Mesenchymal stem cell (in vitro differentiated cells and primary cell): ENCODE data around the gene MROH2A.

Experiments
- DNase-seq: peaks from one replicate; pipeline ENCODE4 v3.0.0-alpha.2; 2013
- H2AFZ ChIP-seq: one replicate; pipeline ENCODE4 v1.6.1; 2013; ENCODE audit warnings: low read depth, mild to moderate bottlenecking, control low read depth, inconsistent platforms, low read length, moderate library complexity
- H2AK5ac ChIP-seq: 2 replicates; pipeline ENCODE4 v1.6.1; 2013; ENCODE audit warnings: low read length, moderate library complexity, mild to moderate bottlenecking, inconsistent platforms; ENCODE audit not compliant: severe bottlenecking
- H2BK120ac ChIP-seq: one replicate; pipeline ENCODE4 v1.6.1; 2013; ENCODE audit warnings: low read depth, mild to moderate bottlenecking, inconsistent platforms, low read length, moderate library complexity
- H2BK12ac ChIP-seq, 2 experiments: one replicate each; pipeline ENCODE4 v1.6.1; 2013; ENCODE audit warnings: inconsistent platforms in 2 of 2, low read length in 2 of 2, mild to moderate bottlenecking in 2 of 2, moderate library complexity in 2 of 2, control low read depth in 1 of 2
- H2BK15ac ChIP-seq: one replicate; pipeline ENCODE4 v1.6.1; 2013; ENCODE audit warnings: mild to moderate bottlenecking, low read depth, inconsistent platforms; ENCODE audit not compliant: poor library complexity, severe bottlenecking
- H2BK5ac ChIP-seq: 2 replicates; pipeline ENCODE4 v1.6.1; 2013; ENCODE audit warnings: low read depth, mild to moderate bottlenecking, low read length, control low read depth, inconsistent platforms; ENCODE audit not compliant: poor library complexity, severe bottlenecking
- H3K14ac ChIP-seq, 2 experiments: one replicate each; pipeline ENCODE4 v1.6.1; 2013; ENCODE audit warnings: inconsistent platforms in 2 of 2, low read length in 2 of 2, control low read depth in 1 of 2, mild to moderate bottlenecking in 1 of 2, moderate library complexity in 1 of 2
- H3K18ac ChIP-seq, 2 experiments: one replicate each; pipeline ENCODE4 v1.6.1; 2013; ENCODE audit warnings: inconsistent platforms in 2 of 2, low read length in 2 of 2, control low read depth in 1 of 2, low read depth in 1 of 2, mild to moderate bottlenecking in 1 of 2
- H3K23ac ChIP-seq, 2 experiments: one replicate each; pipeline ENCODE4 v1.6.1; 2013; ENCODE audit warnings: inconsistent platforms in 2 of 2, low read length in 2 of 2, mild to moderate bottlenecking in 2 of 2, moderate library complexity in 2 of 2, control low read depth in 1 of 2
- H3K27ac ChIP-seq: 2 replicates; pipeline ENCODE4 v1.5.1; 2013; ENCODE audit warnings: mild to moderate bottlenecking, moderate library complexity, low read length, control low read depth, inconsistent platforms; ENCODE audit not compliant: poor library complexity, severe bottlenecking
- H3K27me3 ChIP-seq, 2 experiments: 2 replicates each; pipeline versions ENCODE4 v1.6.1 to v1.7.0; 2013; ENCODE audit warnings: low read length in 2 of 2, mild to moderate bottlenecking in 2 of 2, moderate library complexity in 2 of 2, control low read depth in 1 of 2, inconsistent platforms in 1 of 2; ENCODE audit not compliant: control insufficient read depth in 1 of 2, insufficient read depth in 1 of 2
- H3K36me3 ChIP-seq, 2 experiments: 2 replicates each; pipeline versions ENCODE4 v1.6.1 to v1.7.0; 2013; ENCODE audit warnings: low read length in 2 of 2, control low read depth in 1 of 2, inconsistent platforms in 1 of 2, low read depth in 1 of 2, mild to moderate bottlenecking in 1 of 2; ENCODE audit not compliant: insufficient read depth in 2 of 2, control insufficient read depth in 1 of 2
- H3K4ac ChIP-seq, 2 experiments: one replicate each; pipeline ENCODE4 v1.6.1; 2013; ENCODE audit warnings: inconsistent platforms in 2 of 2, low read length in 2 of 2, mild to moderate bottlenecking in 2 of 2, moderate library complexity in 2 of 2, control low read depth in 1 of 2, low read depth in 1 of 2
- H3K4me1 ChIP-seq: 2 replicates; pipeline ENCODE4 v1.6.1; 2013; ENCODE audit warnings: low read depth, low read length, control low read depth; ENCODE audit not compliant: control insufficient read depth, insufficient read depth
- H3K4me2 ChIP-seq: 2 replicates; pipeline ENCODE4 v1.6.1; 2013; ENCODE audit warnings: low read length, mild to moderate bottlenecking, inconsistent platforms; ENCODE audit not compliant: poor library complexity, severe bottlenecking
- H3K4me3 ChIP-seq, 2 experiments: 2 replicates each; pipeline versions ENCODE4 v1.5.1 to v1.7.0; 2013; ENCODE audit warnings: low read length in 2 of 2, mild to moderate bottlenecking in 2 of 2, control low read depth in 1 of 2, low read depth in 1 of 2; ENCODE audit not compliant: insufficient read depth in 1 of 2
- H3K79me1 ChIP-seq: replicated peaks from 2 replicates; pipeline ENCODE4 v1.6.1; 2013; ENCODE audit warnings: mild to moderate bottlenecking, control low read depth, low read length, inconsistent platforms; ENCODE audit not compliant: poor library complexity, severe bottlenecking
- H3K9ac ChIP-seq: 2 replicates; pipeline ENCODE4 v1.7.0; 2013; ENCODE audit warnings: mild to moderate bottlenecking, low read length, moderate library complexity
- H3K9me3 ChIP-seq: 2 replicates; pipeline ENCODE4 v1.7.0; 2013; ENCODE audit warnings: mild to moderate bottlenecking, low read length; ENCODE audit not compliant: control insufficient read depth
- H4K8ac ChIP-seq: one replicate; pipeline ENCODE4 v1.6.1; 2013; ENCODE audit warnings: inconsistent platforms, mild to moderate bottlenecking, low read length, moderate library complexity
- H4K91ac ChIP-seq: one replicate; pipeline ENCODE4 v1.6.1; 2013; ENCODE audit warnings: mild to moderate bottlenecking, low read length, inconsistent platforms
- WGBS: methylation state at CpG from one replicate; pipeline ENCODE4 v1.1.7; 2013; ENCODE audit warnings: mixed read lengths; 5-methylcytosine and 5-hydroxymethylcytosine counted together

MROH2A gene

DNA sequence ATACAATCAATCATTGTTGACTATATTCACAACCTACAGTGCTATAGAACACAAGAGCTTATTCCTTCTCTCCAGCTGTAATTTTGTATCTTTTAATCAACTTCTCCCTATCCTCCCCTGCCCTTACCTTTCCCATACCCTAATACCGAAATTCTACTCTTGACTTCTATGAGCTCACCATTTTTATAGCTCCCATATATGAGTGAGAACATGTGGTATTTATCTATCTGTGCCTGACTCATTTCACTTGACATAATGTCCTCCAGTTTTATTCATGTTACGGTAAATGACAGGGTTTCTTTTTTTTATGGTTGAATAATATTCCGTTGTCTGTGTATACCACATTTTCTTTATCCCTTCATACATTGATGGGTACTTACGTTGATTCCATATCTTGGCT lies 2.6 kb downstream of the MROH2A start:
- Histone ChIP-seq H3K27me3 (peaks cover 0 to 4% of the 10 kb centered on the region in 2 experiments), H3K9ac (no peak overlapping the region), H3K4ac (no peak overlapping the region), H2BK120ac (no peak overlapping the region), H2AK5ac (no peak overlapping the region), H2BK12ac (no peak overlapping the region), H3K4me1 (no peaks in the 10 kb centered on the region), H3K14ac (no peak overlapping the region), H3K4me3 (no peak overlapping the region), H4K8ac (no peak overlapping the region), H2BK5ac (no peak overlapping the region), H3K18ac (no peak overlapping the region), H3K27ac (no peak overlapping the region), H2AFZ (no peak overlapping the region), H3K9me3 (peaks cover 3% of the 10 kb centered on the region), H3K4me2 (no peak overlapping the region), H4K91ac (no peak overlapping the region), H3K36me3 (no peaks in the 10 kb centered on the region), H3K79me1 (no peaks in the 10 kb centered on the region), H2BK15ac (no peak overlapping the region), H3K23ac (no peak overlapping the region)
- DNase-seq, result no peak
- no CpG with 5 or more reads among the region's 4 CpGs for WGBS

GRCh38 chr2:233789554-233789953 lies 11.4 kb downstream of the MROH2A start:
- WGBS, result 89% methylated on average over 7 of the region's 7 CpGs
- Histone ChIP-seq H2BK12ac (no peak overlapping the region), H2BK120ac (no peak overlapping the region), H3K4me3 (no peak overlapping the region), H4K8ac (no peak overlapping the region), H4K91ac (no peak overlapping the region), H3K23ac (no peak overlapping the region), H2AK5ac (no peak overlapping the region), H3K27ac (no peak overlapping the region), H3K27me3 (peaks cover 12 to 21% of the 10 kb centered on the region in 2 experiments), H2BK15ac (no peak overlapping the region), H3K36me3 (no peaks in the 10 kb centered on the region), H3K79me1 (no peaks in the 10 kb centered on the region), H3K9ac (no peak overlapping the region), H3K18ac (no peak overlapping the region), H3K4me1 (no peaks in the 10 kb centered on the region), H3K14ac (no peak overlapping the region), H3K4ac (no peak overlapping the region), H2AFZ (no peak overlapping the region), H3K4me2 (no peak overlapping the region), H2BK5ac (no peak overlapping the region), H3K9me3 (no peaks in the 10 kb centered on the region)
- no peak for DNase-seq

DNA sequence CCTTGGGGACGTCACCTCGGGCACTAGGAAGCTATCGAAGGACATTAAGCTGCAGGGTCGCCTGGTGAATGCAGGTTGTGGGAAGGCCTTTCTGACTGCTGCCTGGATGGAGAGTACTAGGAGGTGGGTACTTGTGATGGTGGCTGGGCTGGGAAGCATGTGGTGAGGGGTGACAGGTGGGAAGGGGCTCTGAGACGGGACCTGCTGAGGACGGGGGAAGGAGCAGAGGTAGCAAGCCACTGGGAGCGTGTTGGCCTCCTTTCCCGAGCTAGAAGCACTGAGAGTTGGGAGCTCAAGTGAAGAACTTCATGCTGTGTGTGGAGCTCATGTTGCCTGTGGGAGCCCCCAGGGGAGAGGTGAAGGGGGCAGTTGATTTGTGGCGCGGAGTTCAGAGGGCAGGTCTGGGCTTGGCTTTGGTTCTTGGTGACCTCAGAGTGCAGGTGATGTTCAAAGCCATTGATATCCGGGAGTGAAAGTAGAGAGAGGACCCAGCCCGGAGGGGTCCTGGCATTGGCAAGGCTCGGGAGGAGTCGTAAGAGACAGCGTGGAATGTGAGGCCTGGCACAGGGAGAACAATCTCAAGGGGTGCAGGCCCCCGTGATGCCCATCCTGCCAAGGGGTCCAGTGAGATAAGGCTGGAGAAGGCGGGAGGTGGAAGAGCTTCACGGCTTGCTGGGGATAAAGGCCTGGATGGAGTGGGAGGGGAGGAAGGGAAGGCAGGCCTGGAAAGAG lies 13.2 kb downstream of the MROH2A start:
- 83% methylated on average over 18 of the region's 18 CpGs for WGBS
- Histone ChIP-seq H3K4ac (no peak overlapping the region), H3K4me2 (no peak overlapping the region)

GRCh38 chr2:233791883-233792329 lies 13.8 kb downstream of the MROH2A start:
- DNase-seq, result no peak
- no peak overlapping the region for H3K14ac ChIP-seq
- peaks cover 1% of the 10 kb centered on the region for H3K4me1 ChIP-seq
- H3K9me3 ChIP-seq, result no peaks in the 10 kb centered on the region
- H3K79me1 ChIP-seq, result no peaks in the 10 kb centered on the region
- H3K23ac ChIP-seq, result no peak overlapping the region
- H4K8ac ChIP-seq, result no peak overlapping the region
- peaks cover 12 to 17% of the 10 kb centered on the region in 2 experiments for H3K27me3 ChIP-seq
- no peaks in the 10 kb centered on the region for H3K36me3 ChIP-seq
- H2BK5ac ChIP-seq, result no peak overlapping the region
- H3K4me2 ChIP-seq, result no peak overlapping the region
- no peak overlapping the region for H2BK15ac ChIP-seq
- no peak overlapping the region for H2BK12ac ChIP-seq
- H2AK5ac ChIP-seq, result no peak overlapping the region
- H3K4me3 ChIP-seq, result no peak overlapping the region
- no peak overlapping the region for H3K9ac ChIP-seq
- no peak overlapping the region for H4K91ac ChIP-seq
- H2AFZ ChIP-seq, result no peak overlapping the region
- H2BK120ac ChIP-seq, result no peak overlapping the region
- H3K27ac ChIP-seq, result no peak overlapping the region
- H3K4ac ChIP-seq, result no peak overlapping the region
- WGBS, result 77% methylated on average over 9 of the region's 9 CpGs
- H3K18ac ChIP-seq, result no peak overlapping the region

More for the DNA sequence above, 13.2 kb downstream of the MROH2A start:
- no peak for DNase-seq
- Histone ChIP-seq H3K9ac (no peak overlapping the region), H2AFZ (no peak overlapping the region), H2BK5ac (no peak overlapping the region), H2BK120ac (no peak overlapping the region), H3K9me3 (no peaks in the 10 kb centered on the region), H2BK12ac (no peak overlapping the region), H4K8ac (no peak overlapping the region), H3K23ac (no peak overlapping the region), H3K4me1 (peaks cover 1% of the 10 kb centered on the region), H3K4me3 (no peak overlapping the region), H3K18ac (no peak overlapping the region), H3K79me1 (no peaks in the 10 kb centered on the region), H3K27ac (no peak overlapping the region), H2AK5ac (no peak overlapping the region), H4K91ac (no peak overlapping the region), H3K27me3 (peaks cover 12 to 20% of the 10 kb centered on the region in 2 experiments), H3K14ac (no peak overlapping the region), H3K36me3 (no peaks in the 10 kb centered on the region), H2BK15ac (no peak overlapping the region)
